SH-SY5Y (cell line): Measurements from ENCODE around the gene TMEM190.

ENCODE experiments used
- GATA2 ChIP-seq: IDR thresholded peaks from 2 replicates; pipeline ENCODE4 v1.6.1; 2011; ENCODE audit warnings: mild to moderate bottlenecking, low read depth, low read length
- GATA3 ChIP-seq: IDR thresholded peaks from 2 replicates; pipeline ENCODE4 v1.6.1; 2011; ENCODE audit warnings: low read depth, mild to moderate bottlenecking, low read length, moderate library complexity

DNA sequence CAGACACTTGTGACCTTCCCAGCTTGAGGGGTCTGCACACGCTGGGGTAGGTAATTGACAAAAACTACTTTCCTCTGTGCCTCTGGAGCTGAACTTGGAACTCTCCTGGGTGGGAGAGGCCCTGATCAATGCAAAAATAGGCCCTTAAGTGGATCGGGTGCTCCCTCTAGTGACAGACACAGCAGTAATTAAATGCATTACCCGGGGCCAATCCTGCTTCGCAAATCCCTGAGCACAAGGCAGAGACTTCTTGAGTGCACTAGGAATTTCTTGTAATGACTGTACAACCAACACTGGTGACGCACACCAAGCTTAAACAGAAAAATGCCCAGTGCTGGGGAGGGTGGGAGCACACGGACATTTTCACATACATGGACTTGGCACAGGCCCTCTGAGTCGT, 41.6 kb downstream of the TMEM190 start:
- no peak for TF ChIP-seq GATA2
- TF ChIP-seq GATA3 = no peak
